GM19025 (cell line): ENCODE data around the gene MYT1.
"Not testable (repeated sequence)": the region's sequence is repeated elsewhere in the genome, so short reads cannot be mapped to it uniquely, and the experiment has no call there.

Experiments used
- ATAC-seq: cut with Tn5 transposase; IDR thresholded peaks from one replicate; pipeline ENCODE4 v1.9.1; 2021; ENCODE audit warnings: mild to moderate bottlenecking, low read depth, moderate library complexity; ENCODE audit not compliant: unreplicated experiment

MYT1 gene

DNA sequence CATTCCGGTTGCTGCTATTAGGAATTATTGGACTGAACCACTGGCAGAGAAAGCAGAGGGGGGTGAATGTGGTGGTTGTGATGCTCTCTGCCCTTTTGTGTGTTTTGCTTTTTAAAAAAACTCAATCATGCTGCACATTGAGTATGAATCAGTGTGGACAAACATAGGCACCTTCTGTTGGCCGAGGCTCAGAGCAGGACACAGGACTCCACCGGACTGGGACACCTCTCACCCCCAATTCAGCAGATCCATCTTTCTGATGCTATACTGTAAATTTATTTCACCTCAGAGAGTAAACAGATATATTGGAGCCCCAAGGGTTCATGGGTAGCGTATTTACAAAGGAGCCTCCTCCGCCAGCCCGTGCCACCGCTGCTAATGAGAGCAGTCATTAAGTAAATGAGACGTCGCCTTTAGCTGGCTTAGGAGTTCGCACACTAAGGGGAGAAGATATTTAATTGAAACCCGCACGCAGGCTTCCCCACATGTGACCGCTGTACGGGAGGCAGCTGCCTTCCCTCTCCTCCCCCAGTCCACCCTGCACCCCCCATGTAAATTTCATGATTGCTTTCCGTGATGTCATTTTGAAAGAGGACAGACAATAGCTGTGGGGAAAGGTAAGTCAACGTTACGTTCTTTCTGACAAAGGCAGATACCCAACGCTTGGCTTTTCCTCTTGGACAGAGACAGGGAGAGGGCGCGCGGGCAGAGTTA lies at the start of gene MYT1:
Gene MYT1 (plus strand): TSS at position 330 of the 714 bp plus-strand sequence. CDS start 34,410 bp downstream, outside the sequence.
- ATAC-seq: no peak

DNA sequence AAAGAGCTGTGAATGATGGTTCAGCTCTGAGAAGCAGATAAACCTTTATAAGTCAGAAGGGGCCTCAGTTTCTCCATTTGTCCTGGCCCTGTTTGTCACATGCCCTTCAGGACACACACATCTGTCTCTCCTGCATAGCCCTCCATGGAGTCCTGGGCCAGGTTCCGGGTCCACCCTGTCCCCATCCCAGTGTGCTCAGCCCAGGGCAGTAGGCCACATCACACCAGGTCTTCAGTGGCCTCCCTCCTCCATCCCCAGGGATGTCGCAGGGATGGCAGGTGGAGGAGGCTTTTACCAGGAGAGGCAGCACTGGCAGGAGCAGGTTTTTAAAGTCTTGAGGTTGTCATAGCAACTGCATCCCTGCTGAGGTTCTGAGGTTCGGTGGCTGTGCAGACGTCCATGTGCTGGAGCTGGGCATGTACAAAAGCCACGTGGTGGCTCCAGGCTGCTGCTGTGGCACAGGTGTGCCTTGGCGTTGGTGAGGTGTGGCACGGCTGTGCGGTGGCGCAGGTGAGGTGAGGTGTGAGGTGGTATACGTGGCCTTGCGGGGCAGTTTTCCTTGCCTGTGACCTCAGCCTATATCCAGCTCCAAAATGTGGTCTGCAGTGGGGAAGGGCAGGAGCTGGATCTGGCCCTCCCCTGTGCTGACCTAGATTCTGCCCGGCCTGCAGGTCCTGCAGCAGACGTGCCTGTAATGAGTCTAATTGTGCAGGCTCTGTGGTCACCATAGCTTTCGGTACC lies 48.9 kb upstream of the MYT1 start:
- no peak for ATAC-seq

DNA sequence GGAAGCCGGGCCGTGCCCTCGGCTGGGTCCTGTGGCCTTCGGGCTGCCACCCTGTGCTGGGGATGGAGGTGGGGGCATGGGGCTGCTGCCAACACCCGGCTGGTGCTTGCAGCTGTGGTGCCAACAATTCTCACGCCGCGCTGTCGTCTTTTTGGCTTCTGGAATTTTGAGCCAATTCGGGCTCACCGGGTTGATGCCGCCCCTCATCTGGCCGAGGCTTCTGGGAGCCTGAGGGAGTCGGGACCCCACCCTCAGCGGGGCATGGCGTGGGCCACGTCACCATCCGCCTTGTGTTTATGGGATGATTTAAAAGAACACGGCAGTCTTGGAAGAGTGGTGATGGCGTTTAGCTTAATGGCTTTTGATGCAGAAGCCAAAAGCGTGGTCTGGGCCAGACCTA lies 48.2 kb upstream of the MYT1 start:
- no peak for ATAC-seq

DNA sequence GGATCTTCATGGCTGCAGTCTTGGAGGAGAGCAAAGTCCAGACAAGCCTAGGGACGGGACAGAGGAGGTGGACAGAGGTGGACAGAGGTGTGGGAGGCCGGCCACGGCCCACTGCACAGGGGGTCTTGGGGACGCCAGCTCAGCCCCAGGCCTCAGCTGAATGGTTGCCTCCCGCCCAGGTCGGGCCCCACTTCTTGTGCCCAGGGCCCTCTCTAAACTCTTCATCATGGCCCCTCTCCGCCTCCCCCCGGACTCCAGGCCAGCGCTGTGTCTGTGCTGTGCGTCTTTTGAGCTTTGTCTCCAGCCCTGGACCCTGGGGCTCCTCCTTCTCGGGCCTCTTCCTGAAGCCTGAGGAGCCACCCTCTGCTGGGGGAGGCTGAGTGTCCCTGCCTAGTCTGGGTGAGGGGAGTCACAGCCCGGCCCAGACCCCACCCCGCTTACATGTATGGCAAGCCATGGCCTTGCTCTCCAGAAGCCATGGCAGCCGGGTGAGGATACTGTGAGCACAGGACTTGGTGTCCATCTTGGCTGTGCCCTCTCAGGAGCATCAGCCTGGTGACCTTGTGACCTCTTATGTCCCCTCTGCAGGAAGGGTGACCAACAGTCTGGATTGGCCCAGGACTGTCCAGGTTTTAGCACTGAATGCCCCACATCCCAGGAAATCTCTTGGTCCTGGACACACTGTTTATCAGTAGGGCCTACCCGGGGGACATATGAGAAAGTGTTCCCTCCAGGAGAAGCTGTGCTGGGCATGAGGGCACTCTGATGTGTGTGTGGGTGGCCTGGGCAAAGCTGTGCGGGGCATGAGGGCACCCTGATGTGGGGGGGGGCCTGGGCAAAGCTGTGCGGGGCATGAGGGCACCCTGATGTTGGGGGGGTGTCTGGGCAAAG lies 47.5 kb upstream of the MYT1 start:
- no peak for ATAC-seq

DNA sequence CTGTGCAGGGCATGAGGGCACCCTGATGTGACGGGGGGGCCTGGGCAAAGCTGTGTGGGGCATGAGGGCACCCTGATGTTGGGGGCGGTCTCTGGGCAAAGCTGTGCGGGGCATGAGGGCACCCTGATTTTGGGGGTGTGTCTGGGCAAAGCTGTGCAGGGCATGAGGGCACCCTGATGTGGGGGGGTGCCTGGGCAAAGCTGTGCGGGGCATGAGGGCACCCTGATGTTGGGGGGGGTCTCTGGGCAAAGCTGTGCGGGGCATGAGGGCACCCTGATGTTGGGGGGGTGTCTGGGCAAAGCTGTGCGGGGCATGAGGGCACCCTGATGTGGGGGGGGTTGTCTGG lies 46.8 kb upstream of the MYT1 start:
- not testable (repeated sequence) for ATAC-seq

DNA sequence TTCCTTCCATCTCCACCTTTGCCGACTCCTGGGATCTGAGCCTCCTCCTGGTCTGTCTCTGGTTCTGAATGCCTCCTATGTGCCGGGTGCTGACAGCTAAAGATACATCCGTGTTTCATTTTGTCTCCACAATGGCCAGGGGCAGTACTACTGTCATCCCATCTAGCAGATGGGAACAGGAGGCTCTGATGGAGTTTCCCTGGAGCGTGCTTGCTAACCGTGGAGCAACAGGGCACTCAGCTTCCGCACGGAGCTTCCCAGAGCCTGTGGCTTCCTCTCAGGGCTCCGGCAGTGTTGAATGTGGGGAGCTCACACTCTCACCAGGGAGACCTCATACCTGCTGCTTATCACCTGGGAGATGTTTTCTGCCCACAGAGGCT lies 45.0 kb upstream of the MYT1 start:
- ATAC-seq: no peak

DNA sequence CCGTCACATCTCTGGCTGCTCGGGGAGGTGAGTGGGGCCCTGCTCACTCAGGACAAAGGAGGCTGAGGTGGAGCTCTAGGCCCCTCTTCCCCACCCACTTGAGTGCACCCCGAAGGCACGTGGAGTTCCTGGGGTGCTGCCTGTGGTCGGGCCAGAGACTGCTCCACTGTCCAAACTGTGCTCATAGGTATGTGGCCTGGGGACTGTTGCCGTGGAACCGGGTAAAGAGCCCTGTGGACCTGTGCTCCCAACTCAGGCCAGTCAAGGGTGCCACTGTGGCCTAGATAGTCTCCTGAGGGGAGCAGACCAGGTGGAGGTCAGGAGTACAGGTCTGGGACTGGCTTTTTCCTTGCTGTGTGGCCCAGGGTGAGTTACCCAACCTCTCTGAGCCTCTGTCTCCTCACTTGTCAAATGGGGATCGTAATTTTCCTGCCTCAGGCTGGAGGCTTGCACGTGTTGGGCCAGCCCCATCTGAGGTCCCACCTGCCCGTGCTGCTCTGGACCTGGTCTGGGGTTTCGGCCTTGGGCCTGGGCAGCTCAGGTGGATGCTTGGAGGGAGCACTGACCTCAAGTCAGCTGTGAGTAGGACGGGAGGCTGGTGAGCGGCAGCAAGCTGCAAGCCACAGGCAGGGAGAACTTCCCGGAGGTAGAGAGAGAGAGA lies 44.4 kb upstream of the MYT1 start:
- ATAC-seq: no peak

DNA sequence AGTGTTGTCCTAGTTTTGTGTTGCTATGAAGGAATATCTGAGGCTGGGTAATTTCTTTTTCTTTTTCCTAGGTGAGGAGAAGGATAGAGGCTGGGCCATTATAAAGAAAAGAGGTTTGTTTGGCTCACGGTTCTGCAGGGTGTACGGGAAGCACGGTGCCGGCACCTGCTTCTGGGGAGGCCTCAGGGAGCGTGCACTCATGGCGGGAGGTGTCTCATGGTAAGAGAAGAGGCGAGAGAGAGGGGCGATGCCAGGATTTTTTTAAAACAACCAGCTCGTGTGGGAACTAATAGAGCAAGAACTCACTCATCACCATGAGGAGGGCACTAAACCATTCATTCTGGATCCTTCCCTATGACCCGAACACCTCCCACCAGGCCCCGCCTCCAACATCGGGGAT lies 42.7 kb upstream of the MYT1 start:
- ATAC-seq: no peak

DNA sequence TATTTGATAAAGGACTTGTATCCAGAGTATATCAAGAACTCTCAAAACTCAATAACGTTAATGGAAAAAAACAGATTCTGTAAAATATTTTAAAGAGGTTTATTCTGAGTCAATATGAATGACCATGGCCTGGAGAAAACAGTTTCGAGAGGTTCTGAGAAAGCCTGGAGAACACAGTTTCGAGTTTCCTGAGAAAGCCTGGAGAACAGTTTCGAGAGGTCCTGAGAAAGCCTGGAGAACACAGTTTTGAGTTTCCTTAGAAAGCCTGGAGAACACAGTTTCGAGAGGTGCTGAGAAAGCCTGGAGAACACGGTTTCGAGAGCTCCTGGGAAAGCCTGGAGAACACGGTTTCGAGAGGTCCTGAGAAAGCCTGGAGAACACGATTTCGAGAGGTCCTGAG lies 41.3 kb upstream of the MYT1 start:
- ATAC-seq: not testable (repeated sequence)

DNA sequence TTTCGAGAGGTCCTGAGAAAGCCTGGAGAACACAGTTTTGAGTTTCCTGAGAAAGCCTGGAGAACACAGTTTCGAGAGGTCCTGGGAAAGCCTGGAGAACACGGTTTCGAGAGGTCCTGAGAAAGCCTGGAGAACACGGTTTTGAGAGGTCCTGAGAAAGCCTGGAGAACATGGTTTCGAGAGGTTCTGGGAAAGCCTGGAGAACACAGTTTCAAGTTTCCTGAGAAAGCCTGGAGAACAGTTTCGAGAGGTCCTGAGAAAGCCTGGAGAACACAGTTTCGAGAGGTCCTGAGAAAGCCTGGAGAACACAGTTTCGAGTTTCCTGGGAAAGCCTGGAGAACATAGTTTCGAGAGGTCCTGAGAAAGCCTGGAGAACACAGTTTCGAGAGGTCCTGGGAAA lies 40.7 kb upstream of the MYT1 start:
- not testable (repeated sequence) for ATAC-seq

DNA sequence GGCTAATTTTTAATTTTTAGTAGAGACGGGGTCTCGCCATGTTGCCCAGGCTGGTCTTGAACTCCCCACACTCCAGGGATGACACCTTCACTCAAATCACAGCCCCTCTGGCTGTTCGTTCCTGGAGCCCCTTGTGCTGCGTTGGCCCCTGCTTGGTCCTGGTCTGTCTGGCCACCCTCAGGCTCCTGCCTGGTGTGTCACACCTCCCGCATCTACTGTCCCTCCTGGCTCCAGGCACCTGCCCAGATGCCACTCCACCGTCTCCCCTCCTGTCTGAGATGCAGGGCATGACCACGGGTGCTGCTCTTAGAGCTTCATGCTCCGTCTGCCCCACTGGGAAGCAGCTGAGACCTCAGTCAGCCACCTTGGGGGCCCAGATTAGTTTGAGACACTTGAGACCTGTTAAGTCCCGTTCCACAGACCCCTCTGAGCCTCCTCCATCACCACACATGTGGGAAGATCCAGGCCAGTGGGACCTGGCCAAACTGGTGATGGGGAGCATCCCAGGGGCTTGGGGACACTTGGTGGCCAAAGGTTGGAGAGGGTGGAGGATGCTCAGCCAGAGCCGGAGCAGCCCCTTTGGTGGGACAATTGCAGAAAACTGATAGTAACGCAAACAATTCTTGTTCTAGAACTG lies 35.0 kb upstream of the MYT1 start:
- no peak for ATAC-seq

DNA sequence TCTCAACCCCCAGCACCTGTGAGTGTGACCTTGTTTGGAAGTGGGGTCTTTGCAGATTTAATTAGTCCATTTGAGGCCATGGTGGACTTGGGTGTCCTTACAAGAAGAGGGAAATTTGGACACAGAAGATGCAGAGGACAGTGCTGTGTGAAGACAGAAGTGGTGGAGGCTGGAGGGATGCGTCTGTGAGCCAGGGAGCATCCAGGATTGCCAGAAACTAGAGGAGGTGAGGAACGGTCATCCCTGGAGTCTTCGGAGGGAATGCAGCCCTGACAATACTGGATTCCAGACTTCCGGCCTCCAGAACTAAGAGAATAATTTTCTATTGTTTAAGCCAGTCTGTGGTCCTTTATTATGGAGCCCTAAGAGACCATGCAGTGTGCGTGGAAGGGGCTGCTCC lies 34.0 kb upstream of the MYT1 start:
- no peak for ATAC-seq

DNA sequence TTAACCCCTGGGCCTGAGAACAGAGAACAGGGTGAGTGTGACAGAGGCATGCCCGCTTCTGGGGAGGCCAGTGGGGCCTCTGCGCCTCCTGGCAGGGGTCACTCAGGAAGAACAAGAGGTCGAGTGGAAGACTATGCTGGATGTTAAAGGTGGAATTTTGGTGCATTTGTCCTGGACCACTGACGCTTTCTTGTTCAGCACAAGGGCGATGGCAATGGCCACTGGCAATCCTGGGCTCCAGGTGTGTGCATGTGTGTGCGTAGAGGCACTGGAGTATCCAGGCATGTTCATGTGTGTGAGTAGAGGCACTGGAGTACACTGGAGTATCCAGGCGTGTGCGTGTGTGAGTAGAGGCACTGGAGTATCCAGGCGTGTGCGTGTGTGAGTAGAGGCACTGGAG lies 33.4 kb upstream of the MYT1 start:
- no peak for ATAC-seq

DNA sequence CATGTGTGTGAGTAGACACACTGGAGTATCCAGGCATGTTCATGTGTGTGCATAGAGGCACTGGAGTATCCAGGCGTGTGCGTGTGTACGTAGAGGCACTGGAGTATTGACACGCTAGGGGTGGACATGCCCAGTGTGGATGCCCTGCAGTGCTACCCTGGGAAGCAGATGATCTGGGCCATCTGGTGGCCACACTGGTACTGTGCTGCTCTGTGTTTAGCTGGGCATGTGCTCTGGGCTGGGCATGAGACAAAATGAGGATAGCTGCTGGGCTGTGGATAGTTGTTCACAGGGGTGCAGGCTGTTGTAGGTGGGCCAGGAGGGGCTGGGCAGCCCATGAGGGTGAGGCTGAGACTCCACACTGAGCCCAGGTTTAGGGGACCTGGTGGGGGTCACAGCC lies 32.8 kb upstream of the MYT1 start:
- no peak for ATAC-seq

DNA sequence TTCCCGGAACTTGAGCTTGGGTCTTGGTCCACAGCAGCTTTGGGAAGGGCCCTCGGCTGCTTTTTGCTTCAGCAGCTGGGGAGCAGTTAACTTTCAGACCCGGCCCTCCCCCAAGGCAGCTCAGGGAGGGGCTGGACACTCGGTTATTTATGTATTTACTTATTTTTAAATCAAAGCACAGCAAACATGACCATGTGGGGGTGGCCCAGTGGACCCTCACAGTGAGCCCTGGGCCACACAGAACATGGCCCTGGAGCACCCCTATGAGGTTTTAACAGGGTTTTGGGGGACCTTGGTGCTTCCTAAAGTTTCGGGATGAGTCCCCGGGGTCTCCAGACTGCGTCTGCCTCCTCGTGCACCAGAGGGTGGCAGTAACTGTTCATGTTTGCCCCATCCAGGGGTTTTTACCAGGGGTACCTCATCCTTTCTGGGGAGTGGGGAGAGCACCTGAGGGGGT lies 30.3 kb upstream of the MYT1 start:
- no peak for ATAC-seq

DNA sequence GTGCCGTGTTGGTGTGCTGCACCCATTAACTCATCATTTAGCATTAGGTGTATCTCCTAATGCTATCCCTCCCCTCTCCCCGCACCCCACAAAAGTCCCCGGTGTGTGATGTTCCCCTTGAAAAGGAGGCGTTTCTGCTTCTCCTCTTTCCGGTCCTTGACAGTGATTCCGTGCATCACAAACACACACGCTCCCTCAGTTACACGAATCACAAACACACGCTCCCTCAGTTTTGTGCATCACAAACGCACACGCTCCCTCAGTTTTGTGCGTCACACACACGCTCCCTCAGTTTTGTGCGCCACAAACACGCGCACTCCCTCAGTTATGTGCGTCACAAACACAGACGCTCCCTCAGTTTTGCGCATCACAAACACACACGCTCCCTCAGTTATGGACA lies 29.5 kb upstream of the MYT1 start:
- ATAC-seq: not testable (repeated sequence)

DNA sequence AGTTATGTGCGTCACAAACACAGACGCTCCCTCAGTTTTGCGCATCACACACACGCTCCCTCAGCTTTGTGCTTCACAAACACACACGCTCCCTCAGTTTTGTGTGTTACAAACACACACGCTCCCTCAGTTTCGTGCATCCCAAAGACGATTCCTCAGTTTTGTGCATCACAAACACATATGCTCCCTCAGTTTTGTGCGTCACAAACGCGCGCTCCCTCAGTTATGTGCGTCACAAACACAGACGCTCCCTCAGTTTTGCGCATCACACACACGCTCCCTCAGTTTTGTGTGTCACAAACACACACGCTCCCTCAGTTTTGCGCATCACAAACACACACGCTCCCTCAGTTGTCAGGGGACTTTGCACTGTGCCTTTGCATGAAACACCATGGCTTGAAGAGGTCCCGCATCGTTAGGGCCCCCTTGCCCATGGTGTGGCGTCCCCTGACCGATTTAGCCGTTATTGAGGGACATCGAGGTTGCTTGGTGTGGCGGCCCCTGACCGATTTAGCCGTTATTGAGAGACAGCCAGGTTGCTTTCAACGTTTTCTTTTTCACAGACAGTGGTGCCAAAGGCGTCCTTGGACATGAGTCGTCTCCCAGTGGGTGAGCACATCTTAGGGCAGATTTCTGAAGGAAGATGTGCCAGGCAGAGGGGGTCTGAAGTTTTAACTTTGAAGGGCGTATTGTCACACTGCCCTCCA lies 28.1 kb upstream of the MYT1 start:
- ATAC-seq: no peak

DNA sequence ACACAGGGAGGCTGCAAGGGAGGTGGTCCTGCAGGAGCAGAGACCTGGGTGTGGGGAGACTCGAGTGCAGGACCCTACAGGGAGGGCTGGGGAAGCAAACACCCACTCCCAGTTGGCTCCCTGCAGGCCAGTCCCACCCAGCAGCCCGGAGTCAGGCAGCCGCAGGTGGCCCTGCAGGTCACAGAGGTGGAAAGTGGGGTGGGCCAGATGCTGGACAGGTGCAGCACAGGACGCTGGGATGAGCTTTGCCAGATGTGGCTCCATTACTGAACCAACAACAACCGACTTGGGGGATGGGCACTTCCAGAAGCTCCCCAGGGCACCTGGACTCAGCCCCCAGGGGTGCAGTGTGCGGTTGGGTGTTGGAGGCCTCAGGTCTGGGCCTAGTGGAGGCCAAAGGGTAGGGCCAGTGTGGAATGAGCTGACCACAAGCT lies 26.6 kb upstream of the MYT1 start:
- ATAC-seq: no peak

DNA sequence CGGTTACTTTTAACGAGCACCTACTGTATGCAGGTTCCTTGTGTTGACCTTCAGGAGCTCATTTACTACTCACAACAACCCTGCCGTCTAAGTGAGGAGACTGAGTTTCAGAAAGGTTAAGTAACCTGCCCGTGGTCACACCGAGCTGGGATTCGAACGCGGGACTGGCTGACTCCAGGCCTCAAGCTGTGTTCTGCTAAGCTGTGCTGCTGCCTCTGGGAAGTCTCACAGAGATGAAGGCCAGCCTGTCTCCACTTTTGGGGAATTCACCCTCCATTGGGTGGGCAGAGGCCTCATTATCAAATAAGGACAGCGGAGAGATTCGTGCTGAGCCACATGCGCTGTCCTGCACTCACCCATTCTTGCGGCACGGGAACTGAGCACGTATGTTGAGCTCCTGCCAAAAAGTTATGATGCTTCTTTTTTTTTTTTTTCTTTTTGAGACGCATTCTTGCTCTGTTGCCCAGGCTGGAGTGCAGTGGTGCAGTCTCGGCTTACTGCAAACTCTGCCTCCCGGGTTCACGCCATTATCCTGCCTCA lies 25.9 kb upstream of the MYT1 start:
- no peak for ATAC-seq
